DND-41 (cell line): ENCODE measurements around the gene GSE1.
A peak's percentile ranks its signal among the peaks of the same experiment; 100 is the strongest.

Source experiments
- ATAC-seq: fragments of 200-7000 bp; cut with Tn5 transposase; 3 replicates; pipeline ENCODE4 v1.9.1; 2021; ENCODE audit warnings: low read depth; ENCODE audit not compliant: insufficient read depth
- DNase-seq: peaks from one replicate; pipeline ENCODE4 v3.0.0-alpha.2; 2020
- H2AFZ ChIP-seq: 2 replicates; pipeline ENCODE4 v1.6.0; 2012; ENCODE audit warnings: low read depth, low read length
- H3K27ac ChIP-seq: 2 replicates; pipeline ENCODE4 v1.5.1; 2012; ENCODE audit warnings: low read length, inconsistent platforms
- H3K27me3 ChIP-seq: fragments of 200-600 bp; sonication (generic); 2 replicates; pipeline ENCODE4 v1.6.0; 2012; ENCODE audit warnings: low read length, mild to moderate bottlenecking, inconsistent platforms; ENCODE audit not compliant: insufficient read depth, poor library complexity
- H3K36me3 ChIP-seq: 2 replicates; pipeline ENCODE4 v1.5.1; 2012; ENCODE audit warnings: low read length, inconsistent platforms; ENCODE audit not compliant: insufficient read depth
- H3K4me1 ChIP-seq: 2 replicates; pipeline ENCODE4 v1.5.1; 2012; ENCODE audit warnings: mild to moderate bottlenecking, low read length; ENCODE audit not compliant: insufficient read depth
- H3K4me2 ChIP-seq: 2 replicates; pipeline ENCODE4 v1.6.0; 2012; ENCODE audit warnings: mild to moderate bottlenecking, moderate library complexity, low read length, inconsistent platforms; ENCODE audit not compliant: insufficient read depth
- H3K4me3 ChIP-seq, 2 experiments: fragments of 200-600 bp in 1 of 2; shearing (Covaris generic) in 1 of 2; 2 replicates each; pipeline ENCODE4 v1.5.1; 2012 to 2016; ENCODE audit warnings: inconsistent platforms in 2 of 2, low read length in 2 of 2, mild to moderate bottlenecking in 2 of 2, low read depth in 1 of 2, moderate library complexity in 1 of 2
- H3K79me2 ChIP-seq: 2 replicates; pipeline ENCODE4 v1.6.0; 2012; ENCODE audit warnings: low read length, inconsistent platforms; ENCODE audit not compliant: insufficient read depth
- H3K9ac ChIP-seq: 2 replicates; pipeline ENCODE4 v1.6.0; 2012; ENCODE audit warnings: low read depth, mild to moderate bottlenecking, inconsistent platforms, low read length, moderate library complexity
- H3K9me3 ChIP-seq: 2 replicates; pipeline ENCODE4 v1.5.1; 2012; ENCODE audit warnings: low read length, moderate library complexity, mild to moderate bottlenecking, inconsistent platforms; ENCODE audit not compliant: insufficient read depth, severe bottlenecking
- H4K20me1 ChIP-seq: 2 replicates; pipeline ENCODE4 v1.6.0; 2012; ENCODE audit warnings: low read length; ENCODE audit not compliant: insufficient read depth
- CTCF ChIP-seq: IDR thresholded peaks from 2 replicates; pipeline ENCODE4 v1.5.1; 2012; ENCODE audit warnings: borderline replicate concordance, low read length, moderate library complexity, mild to moderate bottlenecking; ENCODE audit not compliant: poor library complexity, severe bottlenecking; ENCODE audit errors: extremely low read depth
- EZH2 ChIP-seq: IDR thresholded peaks from 3 replicates; pipeline ENCODE4 v1.6.1; 2012; ENCODE audit warnings: borderline replicate concordance, low read depth, mild to moderate bottlenecking, moderate library complexity, low read length, inconsistent platforms; ENCODE audit not compliant: severe bottlenecking

Gene GSE1

GRCh38 chr16:85601272-85601639 is 11.9 kb upstream of the GSE1 start:
- ATAC-seq = 0 out of 3 replicates have a peak, but pooled peaks have one; percentile 8
- Histone ChIP-seq H3K36me3 (peaks cover 14% of the 10 kb centered on the region; the same call in 1 of the 2 replicates), H3K4me1 (peaks cover 15% of the 10 kb centered on the region), H3K27me3 (no peaks in the 10 kb centered on the region), H2AFZ (no peak overlapping the region), H3K4me2 (no peak overlapping the region), H3K79me2 (peaks cover 91% of the 10 kb centered on the region), H3K9ac (no peak overlapping the region), H4K20me1 (peaks cover 85% of the 10 kb centered on the region), H3K9me3 (no peaks in the 10 kb centered on the region), H3K27ac (no peak overlapping the region), H3K4me3 (no peak overlapping the region)
- no peak for DNase-seq
- TF ChIP-seq CTCF (no peak), EZH2 (no peak)

GRCh38 chr16:85601730-85602401 is 11.3 kb upstream of the GSE1 start:
- Histone ChIP-seq H3K27me3 (no peaks in the 10 kb centered on the region), H3K36me3 (peaks cover 10% of the 10 kb centered on the region; the same call in 1 of the 2 replicates), H3K79me2 (peaks cover 91% of the 10 kb centered on the region), H3K4me2 (no peak overlapping the region), H3K9me3 (no peaks in the 10 kb centered on the region), H4K20me1 (peaks cover 87% of the 10 kb centered on the region), H3K4me1 (peaks cover 21% of the 10 kb centered on the region), H3K27ac (no peak overlapping the region), H3K9ac (no peak overlapping the region), H3K4me3 (no peak overlapping the region), H2AFZ (no peak overlapping the region)
- no peak for ATAC-seq
- no peak for DNase-seq
- TF ChIP-seq CTCF (no peak), EZH2 (no peak)

GRCh38 chr16:85602402-85603202 is 10.5 kb upstream of the GSE1 start:
- peaks cover 28% of the 10 kb centered on the region for H3K4me1 ChIP-seq

More at GRCh38 chr16:85602402-85603202, 10.5 kb upstream of the GSE1 start:
- H3K36me3 ChIP-seq = peaks cover 10% of the 10 kb centered on the region; the same call in 1 of the 2 replicates
- no peak overlapping the region for H3K4me3 ChIP-seq
- H3K27ac ChIP-seq = no peak overlapping the region; the same call in 1 of the 2 replicates
- TF ChIP-seq EZH2 (no peak), CTCF (no peak)
- no peak overlapping the region for H3K9ac ChIP-seq
- no peak overlapping the region for H2AFZ ChIP-seq
- no peaks in the 10 kb centered on the region for H3K9me3 ChIP-seq
- DNase-seq (no peak), ATAC-seq (no peak)
- peaks cover 86% of the 10 kb centered on the region for H3K79me2 ChIP-seq
- no peaks in the 10 kb centered on the region for H3K27me3 ChIP-seq
- no peak overlapping the region for H3K4me2 ChIP-seq
- H4K20me1 ChIP-seq = peaks cover 89% of the 10 kb centered on the region
